ENCODE data around the gene RASA2. TPM values are rescaled to one million over a fixed set of nuclear protein-coding genes. Genes with fewer than 3 reads are reported as not detected.

The RASA2 gene
- total and polyA plus RNA-seq, 9 of the 15 experiments (the other 6 are each of a cell fraction or from before 2014, with no cell fraction given), result 2.0 to 12.8 (median 9.5) TPM

DNA sequence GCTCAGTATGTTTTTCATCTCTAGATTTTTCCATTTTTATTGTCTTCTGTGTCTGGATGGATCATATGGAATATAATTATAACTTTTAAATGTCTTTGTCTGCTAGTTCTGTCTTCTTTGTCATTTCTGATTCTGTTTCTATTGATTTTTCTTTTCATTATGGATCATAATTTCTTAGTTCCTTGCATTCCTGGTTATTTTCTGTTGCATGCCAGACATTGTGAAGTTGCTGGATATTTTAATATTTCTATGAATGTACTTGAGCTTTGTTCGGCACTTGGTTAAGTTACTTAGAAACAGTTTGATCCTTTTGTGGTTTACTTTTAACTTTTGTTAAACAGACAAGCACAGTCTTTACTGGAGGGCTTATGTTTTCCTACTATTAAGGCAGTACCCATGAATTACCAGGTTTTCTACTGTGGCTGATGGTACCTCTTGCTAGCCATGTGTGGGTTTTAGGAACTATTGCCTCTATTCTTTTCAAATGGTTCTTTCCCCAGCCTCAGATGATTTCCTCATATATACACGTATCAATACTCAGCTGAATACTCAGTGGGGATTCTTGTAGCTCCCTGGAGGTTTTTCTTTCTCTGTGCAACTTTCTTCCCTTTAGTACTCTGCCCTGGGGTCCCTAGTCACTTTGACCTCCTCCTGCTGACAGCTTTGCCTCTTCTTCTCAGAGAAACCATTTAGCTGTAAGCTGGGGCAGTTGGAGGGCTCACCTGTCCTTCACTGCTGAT lies 64.3 kb downstream of the RASA2 start:
- Histone ChIP-seq H4K20me1 (replicated peaks; ENCODE audit: control insufficient read depth, insufficient read depth, low read length) (no peaks in the 10 kb centered on the region), H3K79me2 (ENCODE audit: control insufficient read depth, insufficient read depth, low read length) (no peaks in the 10 kb centered on the region), H3K27me3 (ENCODE audit: control insufficient read depth in 2 of 2, insufficient read depth in 2 of 2, low read length in 2 of 2) (no peaks in the 10 kb centered on the region), H2AFZ (ENCODE audit: low read depth, low read length) (no peak overlapping the region), H3K9me3 (replicated peaks; ENCODE audit: control insufficient read depth, insufficient read depth, low read depth, low read length) (peaks cover 4% of the 10 kb centered on the region; the same call in 1 of the 2 replicates), H3K27ac (ENCODE audit: extremely low read depth, low read depth, low read length) (no peak overlapping the region), H3K9me1 (ENCODE audit: control insufficient read depth, insufficient read depth, low read length) (no peaks in the 10 kb centered on the region), H3K9ac (ENCODE audit: insufficient read depth in 1 of 2, low read depth in 2 of 2, low read length in 2 of 2) (no peak overlapping the region), H3K4me1 (replicated peaks in 1 of 2; ENCODE audit: control insufficient read depth in 2 of 2, insufficient read depth in 2 of 2, low read length in 2 of 2) (peaks cover 0 to 1% of the 10 kb centered on the region in 2 experiments; a peak in 1 of 5 replicates), H3K4me2 (ENCODE audit: insufficient read depth, low read length) (no peak overlapping the region), H3K4me3 (no peak overlapping the region), H3K36me3 (ENCODE audit: control insufficient read depth, insufficient read depth, low read length) (peaks cover 11% of the 10 kb centered on the region)
- FAIRE-seq (no peak), ATAC-seq (no peak), DNase-seq (ENCODE audit: extremely low read depth in 1 of 4, low spot score in 3 of 4) (no peak)
- POLR2A ChIA-PET, result interaction anchor here (1.6 kb wide), 1 partner anchor 9 kb away, joined by 8 read pairs; no protein-coding TSS in a partner anchor
- 87% methylated on average over 2 of the region's 2 CpGs for WGBS (ENCODE audit: insufficient coverage, low coverage, missing lambda C conversion rate)
- BruUV-seq (replicated peaks), result no TSS peak
- intact Hi-C loops (cut with micrococcal nuclease) (no loop called here), in situ Hi-C loops (cut with MboI) (no loop called here)
- CTCF ChIA-PET (ENCODE audit: low intra/inter-chr PET ratio), result no interaction called here
- TF ChIP-seq HMG20B (CRISPR knock-in tag; IDR thresholded peaks at IDR 0.05) (no peak), NFATC3 (IDR thresholded peaks at IDR 0.05) (no peak), SRF (CRISPR knock-in tag; IDR thresholded peaks at IDR 0.05) (no peak), CHD1 (IDR thresholded peaks at IDR 0.05; ENCODE audit: low read length) (no peak), WHSC1 (IDR thresholded peaks at IDR 0.05; ENCODE audit: low read length) (no peak)
- TF ChIP-seq, protein P1, sequence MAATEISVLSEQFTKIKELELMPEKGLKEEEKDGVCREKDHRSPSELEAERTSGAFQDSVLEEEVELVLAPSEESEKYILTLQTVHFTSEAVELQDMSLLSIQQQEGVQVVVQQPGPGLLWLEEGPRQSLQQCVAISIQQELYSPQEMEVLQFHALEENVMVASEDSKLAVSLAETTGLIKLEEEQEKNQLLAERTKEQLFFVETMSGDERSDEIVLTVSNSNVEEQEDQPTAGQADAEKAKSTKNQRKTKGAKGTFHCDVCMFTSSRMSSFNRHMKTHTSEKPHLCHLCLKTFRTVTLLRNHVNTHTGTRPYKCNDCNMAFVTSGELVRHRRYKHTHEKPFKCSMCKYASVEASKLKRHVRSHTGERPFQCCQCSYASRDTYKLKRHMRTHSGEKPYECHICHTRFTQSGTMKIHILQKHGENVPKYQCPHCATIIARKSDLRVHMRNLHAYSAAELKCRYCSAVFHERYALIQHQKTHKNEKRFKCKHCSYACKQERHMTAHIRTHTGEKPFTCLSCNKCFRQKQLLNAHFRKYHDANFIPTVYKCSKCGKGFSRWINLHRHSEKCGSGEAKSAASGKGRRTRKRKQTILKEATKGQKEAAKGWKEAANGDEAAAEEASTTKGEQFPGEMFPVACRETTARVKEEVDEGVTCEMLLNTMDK (IDR thresholded peaks at IDR 0.05; ENCODE audit: borderline replicate concordance, insufficient read depth, low read depth, low read length, poor library complexity, severe bottlenecking), result no peak
- TF ChIP-seq, protein P2, sequence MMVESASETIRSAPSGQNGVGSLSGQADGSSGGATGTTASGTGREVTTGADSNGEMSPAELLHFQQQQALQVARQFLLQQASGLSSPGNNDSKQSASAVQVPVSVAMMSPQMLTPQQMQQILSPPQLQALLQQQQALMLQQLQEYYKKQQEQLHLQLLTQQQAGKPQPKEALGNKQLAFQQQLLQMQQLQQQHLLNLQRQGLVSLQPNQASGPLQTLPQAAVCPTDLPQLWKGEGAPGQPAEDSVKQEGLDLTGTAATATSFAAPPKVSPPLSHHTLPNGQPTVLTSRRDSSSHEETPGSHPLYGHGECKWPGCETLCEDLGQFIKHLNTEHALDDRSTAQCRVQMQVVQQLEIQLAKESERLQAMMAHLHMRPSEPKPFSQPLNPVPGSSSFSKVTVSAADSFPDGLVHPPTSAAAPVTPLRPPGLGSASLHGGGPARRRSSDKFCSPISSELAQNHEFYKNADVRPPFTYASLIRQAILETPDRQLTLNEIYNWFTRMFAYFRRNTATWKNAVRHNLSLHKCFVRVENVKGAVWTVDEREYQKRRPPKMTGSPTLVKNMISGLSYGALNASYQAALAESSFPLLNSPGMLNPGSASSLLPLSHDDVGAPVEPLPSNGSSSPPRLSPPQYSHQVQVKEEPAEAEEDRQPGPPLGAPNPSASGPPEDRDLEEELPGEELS (CRISPR knock-in tag; IDR thresholded peaks at IDR 0.05; ENCODE audit: borderline replicate concordance), result no peak
- TF ChIP-seq, protein P3, sequence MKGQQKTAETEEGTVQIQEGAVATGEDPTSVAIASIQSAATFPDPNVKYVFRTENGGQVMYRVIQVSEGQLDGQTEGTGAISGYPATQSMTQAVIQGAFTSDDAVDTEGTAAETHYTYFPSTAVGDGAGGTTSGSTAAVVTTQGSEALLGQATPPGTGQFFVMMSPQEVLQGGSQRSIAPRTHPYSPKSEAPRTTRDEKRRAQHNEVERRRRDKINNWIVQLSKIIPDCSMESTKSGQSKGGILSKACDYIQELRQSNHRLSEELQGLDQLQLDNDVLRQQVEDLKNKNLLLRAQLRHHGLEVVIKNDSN (CRISPR knock-in tag; IDR thresholded peaks at IDR 0.05), result no peak
- TF ChIP-seq, protein P4, sequence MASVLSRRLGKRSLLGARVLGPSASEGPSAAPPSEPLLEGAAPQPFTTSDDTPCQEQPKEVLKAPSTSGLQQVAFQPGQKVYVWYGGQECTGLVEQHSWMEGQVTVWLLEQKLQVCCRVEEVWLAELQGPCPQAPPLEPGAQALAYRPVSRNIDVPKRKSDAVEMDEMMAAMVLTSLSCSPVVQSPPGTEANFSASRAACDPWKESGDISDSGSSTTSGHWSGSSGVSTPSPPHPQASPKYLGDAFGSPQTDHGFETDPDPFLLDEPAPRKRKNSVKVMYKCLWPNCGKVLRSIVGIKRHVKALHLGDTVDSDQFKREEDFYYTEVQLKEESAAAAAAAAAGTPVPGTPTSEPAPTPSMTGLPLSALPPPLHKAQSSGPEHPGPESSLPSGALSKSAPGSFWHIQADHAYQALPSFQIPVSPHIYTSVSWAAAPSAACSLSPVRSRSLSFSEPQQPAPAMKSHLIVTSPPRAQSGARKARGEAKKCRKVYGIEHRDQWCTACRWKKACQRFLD (CRISPR knock-in tag; IDR thresholded peaks at IDR 0.05), result no peak

All from K562 (cell line).